HEK293 (cell line): ENCODE measurements around the gene ERGIC1.

Experiments
- CTCF ChIA-PET: fragments of 350-600 bp; formaldehyde crosslinking; extraction: SDS; loops from one replicate; lab custom pipeline; 2021; ENCODE audit warnings: antibody characterized with exemption; lab: Yijun Ruan, JAX
- POLR2A ChIA-PET: fragments of 300-600 bp; formaldehyde crosslinking; extraction: SDS; loops from one replicate; lab custom pipeline; 2020; ENCODE audit warnings: antibody characterized with exemption, inconsistent platforms; lab: Yijun Ruan, JAX
- H3K27ac ChIP-seq: fragments of 200-500 bp; sonication (Bioruptor generic); 2 replicates; pipeline ENCODE4 v1.5.1; 2014; ENCODE audit warnings: low read depth, low read length, control low read depth, inconsistent platforms; ENCODE audit errors: extremely low read depth
- H3K36me3 ChIP-seq, 2 experiments: fragments of 200-500 bp in 1 of 2; sonication (Bioruptor generic) in 1 of 2; 1 replicate in 1 of 2; 2 replicates in 1 of 2; pipeline ENCODE4 v1.5.1; 2014 to 2017; ENCODE audit warnings: inconsistent platforms in 2 of 2, low read length in 2 of 2; ENCODE audit not compliant: control insufficient read depth in 2 of 2, insufficient read depth in 1 of 2
- H3K4me1 ChIP-seq: fragments of 200-500 bp; sonication (Bioruptor generic); 2 replicates; pipeline ENCODE4 v1.5.1; 2014; ENCODE audit warnings: mild to moderate bottlenecking, low read length, inconsistent platforms; ENCODE audit not compliant: control insufficient read depth, insufficient read depth
- H3K4me3 ChIP-seq: 2 replicates; pipeline ENCODE4 v1.5.1; 2011; ENCODE audit warnings: low read depth, mild to moderate bottlenecking, control low read depth, low read length, moderate library complexity
- H3K9me3 ChIP-seq: fragments of 200-500 bp; sonication (Bioruptor generic); 2 replicates; pipeline ENCODE4 v1.5.1; 2014; ENCODE audit warnings: low read depth, low read length, inconsistent platforms; ENCODE audit not compliant: control insufficient read depth, insufficient read depth
- BCL11A ChIP-seq: fragments of 450-650 bp; formaldehyde crosslinking; IDR thresholded peaks from 2 replicates; pipeline ENCODE4 v1.5.1; 2016; ENCODE audit warnings: low read depth, missing biosample characterization, missing genetic modification characterization
- FEZF1 ChIP-seq: fragments of 450-650 bp; formaldehyde crosslinking; IDR thresholded peaks from 2 replicates; pipeline ENCODE4 v1.5.1; 2016; ENCODE audit warnings: missing biosample characterization, missing genetic modification characterization
- GLI2 ChIP-seq: fragments of 450-650 bp; formaldehyde crosslinking; IDR thresholded peaks from 2 replicates; pipeline ENCODE4; 2017; ENCODE audit warnings: missing biosample characterization, missing genetic modification characterization, low read depth, borderline replicate concordance
- PBX3 ChIP-seq: sonication (generic); formaldehyde crosslinking; IDR thresholded peaks from 2 replicates; pipeline ENCODE4 v1.8.1; 2022; ENCODE audit warnings: mild to moderate bottlenecking, moderate library complexity, missing genetic modification reagents
- SALL2 ChIP-seq: fragments of 450-650 bp; formaldehyde crosslinking; IDR thresholded peaks from 2 replicates; pipeline ENCODE4 v1.5.0; 2017; ENCODE audit warnings: missing biosample characterization, mild to moderate bottlenecking, missing genetic modification characterization, borderline replicate concordance
- WT1 ChIP-seq: fragments of 450-650 bp; formaldehyde crosslinking; IDR thresholded peaks from 2 replicates; pipeline ENCODE4 v1.5.1; 2016; ENCODE audit warnings: missing biosample characterization, missing genetic modification characterization
- ZBTB21 ChIP-seq: fragments of 450-650 bp; formaldehyde crosslinking; IDR thresholded peaks from 2 replicates; pipeline ENCODE4 v1.5.1; 2017; ENCODE audit warnings: missing biosample characterization, missing genetic modification characterization
- ZFHX2 ChIP-seq: fragments of 450-650 bp; formaldehyde crosslinking; conservative IDR thresholded peaks from 2 replicates; pipeline ENCODE4 v1.5.1; 2016; ENCODE audit warnings: missing biosample characterization, missing genetic modification characterization
- ZNF133 ChIP-seq: fragments of 450-650 bp; formaldehyde crosslinking; IDR thresholded peaks from 2 replicates; pipeline ENCODE4 v1.5.1; 2016; ENCODE audit warnings: missing biosample characterization, missing genetic modification characterization
- ZNF157 ChIP-seq: fragments of 450-650 bp; formaldehyde crosslinking; IDR thresholded peaks from 2 replicates; pipeline ENCODE4 v1.5.1; 2016; ENCODE audit warnings: missing biosample characterization, missing genetic modification characterization
- ZNF174 ChIP-seq: fragments of 450-650 bp; formaldehyde crosslinking; IDR thresholded peaks from 2 replicates; pipeline ENCODE4 v1.5.0; 2017; ENCODE audit warnings: missing biosample characterization, mild to moderate bottlenecking, missing genetic modification characterization
- ZNF2 ChIP-seq: fragments of 450-650 bp; formaldehyde crosslinking; IDR thresholded peaks from 2 replicates; pipeline ENCODE4 v1.5.1; 2016; ENCODE audit warnings: missing biosample characterization, missing genetic modification characterization
- ZNF23 ChIP-seq: fragments of 450-650 bp; formaldehyde crosslinking; IDR thresholded peaks from 2 replicates; pipeline ENCODE4 v1.5.1; 2016; ENCODE audit warnings: missing biosample characterization, missing genetic modification characterization, borderline replicate concordance
- ZNF239 ChIP-seq: fragments of 450-650 bp; formaldehyde crosslinking; IDR thresholded peaks from 2 replicates; pipeline ENCODE4 v1.5.1; 2016; ENCODE audit warnings: missing biosample characterization, missing genetic modification characterization
- ZNF26 ChIP-seq: fragments of 450-650 bp; formaldehyde crosslinking; IDR thresholded peaks from 2 replicates; pipeline ENCODE4 v1.5.1; 2016; ENCODE audit warnings: missing biosample characterization, missing genetic modification characterization
- ZNF335 ChIP-seq: fragments of 450-650 bp; formaldehyde crosslinking; conservative IDR thresholded peaks from 2 replicates; pipeline ENCODE4 v1.5.1; 2016; ENCODE audit warnings: missing biosample characterization, missing genetic modification characterization
- ZNF449 ChIP-seq: fragments of 450-650 bp; formaldehyde crosslinking; IDR thresholded peaks from 2 replicates; pipeline ENCODE4 v1.5.1; 2017; ENCODE audit warnings: missing biosample characterization, mild to moderate bottlenecking, missing genetic modification characterization, moderate library complexity
- ZNF521 ChIP-seq: fragments of 450-650 bp; formaldehyde crosslinking; IDR thresholded peaks from 2 replicates; pipeline ENCODE4 v1.5.1; 2017; ENCODE audit warnings: missing biosample characterization, mild to moderate bottlenecking, missing genetic modification characterization
- ZNF596 ChIP-seq: fragments of 450-650 bp; IDR thresholded peaks from 2 replicates; pipeline ENCODE4 v1.5.0; 2018; ENCODE audit warnings: missing biosample characterization, mild to moderate bottlenecking, missing genetic modification characterization, moderate library complexity
- ZNF658 ChIP-seq: fragments of 450-650 bp; formaldehyde crosslinking; IDR thresholded peaks from 2 replicates; pipeline ENCODE4; 2016; ENCODE audit warnings: missing biosample characterization, missing genetic modification characterization
- ZNF76 ChIP-seq: fragments of 450-650 bp; formaldehyde crosslinking; IDR thresholded peaks from 2 replicates; pipeline ENCODE4; 2016; ENCODE audit warnings: low read depth, missing biosample characterization, missing genetic modification characterization, borderline replicate concordance
- ZNF768 ChIP-seq: fragments of 450-650 bp; formaldehyde crosslinking; IDR thresholded peaks from 2 replicates; pipeline ENCODE4 v1.5.1; 2018; ENCODE audit warnings: missing biosample characterization, mild to moderate bottlenecking, missing genetic modification characterization
- TF ChIP-seq, protein P1 (sequence below): fragments of 450-650 bp; formaldehyde crosslinking; IDR thresholded peaks from 2 replicates; pipeline ENCODE4; 2016; ENCODE audit warnings: missing biosample characterization, missing genetic modification characterization
- TF ChIP-seq, protein P2 (sequence below): fragments of 450-650 bp; formaldehyde crosslinking; IDR thresholded peaks from 2 replicates; pipeline ENCODE4 v1.5.1; 2016; ENCODE audit warnings: missing biosample characterization, missing genetic modification characterization
- TF ChIP-seq, protein P3 (sequence below): fragments of 450-650 bp; formaldehyde crosslinking; IDR thresholded peaks from 2 replicates; pipeline ENCODE4 v1.5.1; 2016; ENCODE audit warnings: missing biosample characterization, missing genetic modification characterization, borderline replicate concordance

ERGIC1 gene

DNA sequence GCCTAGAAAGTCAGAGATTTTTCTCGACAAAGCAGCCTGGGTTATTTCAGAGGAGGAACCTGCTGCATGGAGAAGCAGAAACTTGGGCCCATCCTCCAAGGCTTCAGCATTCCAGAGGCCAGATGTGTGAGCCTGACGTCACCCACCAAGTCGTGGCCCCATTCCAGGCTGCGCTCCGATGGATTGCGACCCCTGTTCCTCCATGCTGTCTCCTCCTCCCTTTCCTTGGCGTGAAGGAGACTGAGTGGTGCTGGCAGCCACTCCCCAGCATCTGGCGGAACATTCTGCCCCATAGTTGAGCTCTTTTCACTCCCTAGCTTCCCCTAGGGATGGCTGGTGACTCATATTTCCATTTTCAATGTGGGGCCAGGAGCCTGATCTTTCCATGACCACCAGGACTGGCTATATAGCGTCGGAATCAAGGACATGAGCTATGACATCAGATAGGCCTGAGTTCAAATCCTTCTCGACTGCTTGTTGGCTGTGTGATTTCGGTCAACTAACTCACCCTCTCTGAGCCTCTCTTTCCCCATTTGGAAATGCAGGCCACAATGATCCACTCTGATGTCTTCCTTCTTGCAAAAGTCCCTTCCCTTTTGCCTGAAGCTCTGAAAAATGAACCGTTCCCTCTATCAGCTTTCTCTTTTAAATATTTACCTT lies 38.6 kb upstream of the ERGIC1 start:
- H3K9me3 ChIP-seq: no peaks in the 10 kb centered on the region
- CTCF ChIA-PET: no interaction called here
- TF ChIP-seq ZNF768 (tag by site-specific recombination) (peak; percentile 63; the same call in 1 of the 2 replicates), SALL2 (tag by site-specific recombination) (no peak), ZNF2 (tag by site-specific recombination) (no peak), ZNF335 (no peak), WT1 (peak; percentile 48; the same call in 1 of the 2 replicates), ZNF23 (no peak)
- TF ChIP-seq, protein P1, sequence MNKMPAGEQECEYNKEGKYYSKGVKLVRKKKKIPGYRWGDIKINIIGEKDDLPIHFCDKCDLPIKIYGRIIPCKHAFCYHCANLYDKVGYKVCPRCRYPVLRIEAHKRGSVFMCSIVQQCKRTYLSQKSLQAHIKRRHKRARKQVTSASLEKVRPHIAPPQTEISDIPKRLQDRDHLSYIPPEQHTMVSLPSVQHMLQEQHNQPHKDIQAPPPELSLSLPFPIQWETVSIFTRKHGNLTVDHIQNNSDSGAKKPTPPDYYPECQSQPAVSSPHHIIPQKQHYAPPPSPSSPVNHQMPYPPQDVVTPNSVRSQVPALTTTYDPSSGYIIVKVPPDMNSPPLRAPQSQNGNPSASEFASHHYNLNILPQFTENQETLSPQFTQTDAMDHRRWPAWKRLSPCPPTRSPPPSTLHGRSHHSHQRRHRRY (tag by site-specific recombination): no peak
- H3K36me3 ChIP-seq: no peaks in the 10 kb centered on the region
- no peak overlapping the region for H3K27ac ChIP-seq
- H3K4me3 ChIP-seq: no peak overlapping the region
- no peaks in the 10 kb centered on the region; the same call in 1 of the 2 replicates for H3K4me1 ChIP-seq
- POLR2A ChIA-PET: interaction anchor here (1.4 kb wide), 1 partner anchor 24 kb away, joined by 8 read pairs; the partner anchor contains the start of gene DUSP1

DNA sequence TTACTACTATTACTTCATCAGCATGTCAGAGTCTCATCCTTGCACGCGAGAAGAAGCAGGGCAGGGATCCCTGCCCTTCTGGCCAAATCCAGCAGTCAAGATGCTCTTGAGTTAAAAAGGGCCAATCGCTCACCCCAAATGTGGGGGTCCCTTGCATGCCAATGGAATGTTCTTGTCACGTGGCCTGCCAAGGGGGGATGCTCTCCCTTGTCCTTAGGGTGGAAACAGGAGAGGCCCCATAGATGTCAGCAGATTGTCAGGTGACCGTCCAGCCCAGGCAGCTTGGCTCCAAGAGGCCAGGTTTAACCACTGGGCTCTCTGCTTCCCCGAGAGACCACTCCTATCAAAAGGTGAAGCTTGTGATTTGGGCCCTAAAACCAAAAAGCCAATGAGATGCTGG lies 37.7 kb upstream of the ERGIC1 start:
- POLR2A ChIA-PET: interaction anchor here (1.4 kb wide), 1 partner anchor 25 kb away, joined by 8 read pairs; the partner anchor contains the start of gene DUSP1
- H3K4me1 ChIP-seq: no peaks in the 10 kb centered on the region
- H3K9me3 ChIP-seq: no peaks in the 10 kb centered on the region
- no peak overlapping the region for H3K27ac ChIP-seq
- no peak overlapping the region for H3K4me3 ChIP-seq
- CTCF ChIA-PET: no interaction called here
- H3K36me3 ChIP-seq: no peaks in the 10 kb centered on the region
- TF ChIP-seq ZNF449 (tag by site-specific recombination) (no peak), ZFHX2 (tag by site-specific recombination) (no peak), ZBTB21 (no peak), GLI2 (tag by site-specific recombination) (no peak), ZNF26 (tag by site-specific recombination) (no peak), FEZF1 (tag by site-specific recombination) (no peak), ZNF133 (tag by site-specific recombination) (no peak), PBX3 (CRISPR knock-in tag) (no peak), ZNF174 (no peak), ZNF157 (tag by site-specific recombination) (no peak), ZNF239 (tag by site-specific recombination) (no peak), ZNF658 (no peak), ZNF76 (no peak), ZNF521 (no peak), ZNF596 (no peak), BCL11A (tag by site-specific recombination) (no peak)
- TF ChIP-seq, protein P1 (tag by site-specific recombination): no peak
- TF ChIP-seq, protein P2, sequence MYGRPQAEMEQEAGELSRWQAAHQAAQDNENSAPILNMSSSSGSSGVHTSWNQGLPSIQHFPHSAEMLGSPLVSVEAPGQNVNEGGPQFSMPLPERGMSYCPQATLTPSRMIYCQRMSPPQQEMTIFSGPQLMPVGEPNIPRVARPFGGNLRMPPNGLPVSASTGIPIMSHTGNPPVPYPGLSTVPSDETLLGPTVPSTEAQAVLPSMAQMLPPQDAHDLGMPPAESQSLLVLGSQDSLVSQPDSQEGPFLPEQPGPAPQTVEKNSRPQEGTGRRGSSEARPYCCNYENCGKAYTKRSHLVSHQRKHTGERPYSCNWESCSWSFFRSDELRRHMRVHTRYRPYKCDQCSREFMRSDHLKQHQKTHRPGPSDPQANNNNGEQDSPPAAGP (tag by site-specific recombination): no peak
- TF ChIP-seq, protein P3, sequence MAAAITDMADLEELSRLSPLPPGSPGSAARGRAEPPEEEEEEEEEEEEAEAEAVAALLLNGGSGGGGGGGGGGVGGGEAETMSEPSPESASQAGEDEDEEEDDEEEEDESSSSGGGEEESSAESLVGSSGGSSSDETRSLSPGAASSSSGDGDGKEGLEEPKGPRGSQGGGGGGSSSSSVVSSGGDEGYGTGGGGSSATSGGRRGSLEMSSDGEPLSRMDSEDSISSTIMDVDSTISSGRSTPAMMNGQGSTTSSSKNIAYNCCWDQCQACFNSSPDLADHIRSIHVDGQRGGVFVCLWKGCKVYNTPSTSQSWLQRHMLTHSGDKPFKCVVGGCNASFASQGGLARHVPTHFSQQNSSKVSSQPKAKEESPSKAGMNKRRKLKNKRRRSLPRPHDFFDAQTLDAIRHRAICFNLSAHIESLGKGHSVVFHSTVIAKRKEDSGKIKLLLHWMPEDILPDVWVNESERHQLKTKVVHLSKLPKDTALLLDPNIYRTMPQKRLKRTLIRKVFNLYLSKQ (tag by site-specific recombination): no peak
